ENCODE measurements around the gene CDC34. TPM values are rescaled to one million over a fixed set of nuclear protein-coding genes. Genes with fewer than 3 reads are reported as not detected.

Gene CDC34
- total RNA-seq, 1 experiment from 2014 or later: 129 TPM

- TF ChIP-seq ARID4B (CRISPR knock-in tag; IDR thresholded peaks at IDR 0.05; ENCODE audit: borderline replicate concordance) (no peak), ZNF219 (CRISPR knock-in tag; IDR thresholded peaks at IDR 0.05; ENCODE audit: borderline replicate concordance) (no peak), RORB (CRISPR knock-in tag; IDR thresholded peaks at IDR 0.05) (no peak), ERG (CRISPR knock-in tag; IDR thresholded peaks at IDR 0.05) (no peak), CBFB (CRISPR knock-in tag; IDR thresholded peaks at IDR 0.05; ENCODE audit: low read depth) (no peak), ESRRA (CRISPR knock-in tag; IDR thresholded peaks at IDR 0.05; ENCODE audit: borderline replicate concordance) (peak; percentile 89; the same call in 1 of the 2 replicates), GTF2I (CRISPR knock-in tag; conservative IDR thresholded peaks at IDR 0.05) (peak; percentile 68; the same call in 1 of the 2 replicates), SOX15 (CRISPR knock-in tag; IDR thresholded peaks at IDR 0.05) (no peak)
- TF ChIP-seq, protein P1, sequence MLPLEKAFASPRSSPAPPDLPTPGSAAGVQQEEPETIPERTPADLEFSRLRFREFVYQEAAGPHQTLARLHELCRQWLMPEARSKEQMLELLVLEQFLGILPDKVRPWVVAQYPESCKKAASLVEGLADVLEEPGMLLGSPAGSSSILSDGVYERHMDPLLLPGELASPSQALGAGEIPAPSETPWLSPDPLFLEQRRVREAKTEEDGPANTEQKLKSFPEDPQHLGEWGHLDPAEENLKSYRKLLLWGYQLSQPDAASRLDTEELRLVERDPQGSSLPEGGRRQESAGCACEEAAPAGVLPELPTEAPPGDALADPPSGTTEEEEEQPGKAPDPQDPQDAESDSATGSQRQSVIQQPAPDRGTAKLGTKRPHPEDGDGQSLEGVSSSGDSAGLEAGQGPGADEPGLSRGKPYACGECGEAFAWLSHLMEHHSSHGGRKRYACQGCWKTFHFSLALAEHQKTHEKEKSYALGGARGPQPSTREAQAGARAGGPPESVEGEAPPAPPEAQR (CRISPR knock-in tag; IDR thresholded peaks at IDR 0.05): no peak
These were observed 36.0 kb upstream of the CDC34 start (continued) for GRCh38 chr19:495402-496111.

GRCh38 chr19:496112-496665, 35.4 kb upstream of the CDC34 start, which contains the start of gene MADCAM1:
MADCAM1 (plus strand) TSS chr19:496486; CDS start chr19:496500, 14 bp downstream.
- Mint-ChIP-seq H3K27me3 (ENCODE audit: low read depth) (peaks cover 38% of the 10 kb centered on the region), H3K36me3 (no peaks in the 10 kb centered on the region), H3K4me1 (peaks cover 8% of the 10 kb centered on the region), H3K27ac (no peak within 1 kb of the TSS), H3K9me3 (peaks cover 3% of the 10 kb centered on the region), H3K4me3 (peak within 1 kb of the TSS; percentile 64)
- ATAC-seq (no peak), DNase-seq (ENCODE audit: low spot score) (peak; percentile 70)
- ChIA-PET CTCF (interaction anchor here (0.7 to 3.6 kb wide), 15 partner anchors 8 to 230 kb away, joined by 3 to 46 read pairs (median 5); partner anchors contain the start of genes C2CD4C and CDC34), POLR2A (no interaction called here)
- no peak for TF ChIP-seq FOXP1 (CRISPR knock-in tag; IDR thresholded peaks at IDR 0.05; ENCODE audit: borderline replicate concordance)
- TF ChIP-seq HMGXB4 (CRISPR knock-in tag; IDR thresholded peaks at IDR 0.05): no peak
- TF ChIP-seq NR1H2 (CRISPR knock-in tag; IDR thresholded peaks at IDR 0.05): no peak
- TF ChIP-seq CBFB (CRISPR knock-in tag; IDR thresholded peaks at IDR 0.05; ENCODE audit: low read depth): no peak
- TF ChIP-seq, protein P1 (CRISPR knock-in tag; IDR thresholded peaks at IDR 0.05): no peak
- TF ChIP-seq, protein P2, sequence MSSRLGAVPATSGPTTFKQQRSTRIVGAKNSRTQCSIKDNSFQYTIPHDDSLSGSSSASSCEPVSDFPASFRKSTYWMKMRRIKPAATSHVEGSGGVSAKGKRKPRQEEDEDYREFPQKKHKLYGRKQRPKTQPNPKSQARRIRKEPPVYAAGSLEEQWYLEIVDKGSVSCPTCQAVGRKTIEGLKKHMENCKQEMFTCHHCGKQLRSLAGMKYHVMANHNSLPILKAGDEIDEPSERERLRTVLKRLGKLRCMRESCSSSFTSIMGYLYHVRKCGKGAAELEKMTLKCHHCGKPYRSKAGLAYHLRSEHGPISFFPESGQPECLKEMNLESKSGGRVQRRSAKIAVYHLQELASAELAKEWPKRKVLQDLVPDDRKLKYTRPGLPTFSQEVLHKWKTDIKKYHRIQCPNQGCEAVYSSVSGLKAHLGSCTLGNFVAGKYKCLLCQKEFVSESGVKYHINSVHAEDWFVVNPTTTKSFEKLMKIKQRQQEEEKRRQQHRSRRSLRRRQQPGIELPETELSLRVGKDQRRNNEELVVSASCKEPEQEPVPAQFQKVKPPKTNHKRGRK (CRISPR knock-in tag; IDR thresholded peaks at IDR 0.05; ENCODE audit: borderline replicate concordance): no peak
- no peak for TF ChIP-seq EMX1 (CRISPR knock-in tag; IDR thresholded peaks at IDR 0.05)
- no peak for TF ChIP-seq ELF4 (CRISPR knock-in tag; IDR thresholded peaks at IDR 0.05; ENCODE audit: low read depth)
- TF ChIP-seq ZNF232 (CRISPR knock-in tag; IDR thresholded peaks at IDR 0.05): no peak
- no peak for TF ChIP-seq RORB (CRISPR knock-in tag; IDR thresholded peaks at IDR 0.05)
- no peak for TF ChIP-seq NR2C2 (CRISPR knock-in tag; IDR thresholded peaks at IDR 0.05)
- no peak for TF ChIP-seq TEAD1 (CRISPR knock-in tag; IDR thresholded peaks at IDR 0.05)
- TF ChIP-seq FOXJ3 (CRISPR knock-in tag; IDR thresholded peaks at IDR 0.05; ENCODE audit: borderline replicate concordance): no peak
- TF ChIP-seq KAT7 (CRISPR knock-in tag; IDR thresholded peaks at IDR 0.05; ENCODE audit: borderline replicate concordance): no peak
- TF ChIP-seq IRF2 (CRISPR knock-in tag; IDR thresholded peaks at IDR 0.05; ENCODE audit: borderline replicate concordance, low read depth): no peak
